Measurements from ENCODE around the gene NCOA5. TPM values are rescaled to one million over a fixed set of nuclear protein-coding genes. Genes with fewer than 3 reads are reported as not detected.
A peak's percentile ranks its signal among the peaks of the same experiment; 100 is the strongest.

The NCOA5 gene
- total and polyA plus RNA-seq, 9 of the 15 experiments (the other 6 are each of a cell fraction or from before 2014, with no cell fraction given) = 3.9 to 22.8 (median 13.8) TPM

DNA sequence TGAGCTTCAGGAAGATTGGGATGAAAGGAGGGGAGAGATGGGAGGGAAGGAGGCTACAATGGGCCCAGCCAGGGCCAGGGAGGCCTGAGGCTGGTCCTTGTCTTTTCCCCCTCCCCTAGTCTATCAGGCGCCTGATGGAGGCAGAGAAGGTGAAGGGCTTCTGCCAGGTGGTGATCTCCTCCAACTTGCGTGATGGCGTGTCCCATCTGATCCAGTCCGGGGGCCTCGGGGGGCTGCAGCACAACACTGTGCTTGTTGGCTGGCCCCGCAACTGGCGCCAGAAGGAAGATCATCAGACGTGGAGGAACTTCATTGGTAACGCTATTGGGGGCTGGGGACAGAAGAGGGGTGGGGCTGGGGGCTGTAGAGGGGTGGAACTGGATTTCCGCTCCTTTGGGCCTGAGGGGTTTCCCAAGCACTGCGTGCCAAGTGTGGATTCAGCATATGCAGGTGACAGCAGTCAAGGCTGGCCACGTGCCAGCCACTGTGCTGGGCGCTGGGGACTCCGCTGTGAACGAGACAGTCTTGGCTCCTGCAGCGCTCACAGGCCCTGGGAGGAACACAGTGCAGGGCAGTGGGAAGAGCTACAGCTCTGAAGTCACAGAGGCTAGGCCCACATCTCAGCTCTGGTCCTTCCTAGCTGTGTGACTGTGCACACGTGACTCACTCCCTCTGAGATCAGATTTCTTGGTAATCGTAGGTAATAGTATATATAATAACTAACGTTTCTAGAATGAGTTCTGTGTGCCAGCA lies 38.0 kb downstream of the NCOA5 start:
- DNase-seq (ENCODE audit: extremely low read depth in 1 of 4, low spot score in 3 of 4) (no peak), FAIRE-seq (no peak), ATAC-seq (peak; percentile 76)
- POLR2A ChIA-PET = interaction anchor here (0.6 kb wide), 1 partner anchor 334 kb away, joined by 4 read pairs; no protein-coding TSS in a partner anchor
- peaks cover 0 to 15% of the 10 kb centered on the region in 2 experiments; a peak in 2 of 5 replicates for H3K27me3 ChIP-seq (ENCODE audit: control insufficient read depth in 2 of 2, insufficient read depth in 2 of 2, low read length in 2 of 2)
- H4K20me1 ChIP-seq (replicated peaks; ENCODE audit: control insufficient read depth, insufficient read depth, low read length) = peaks cover 14% of the 10 kb centered on the region
- BruUV-seq (replicated peaks) = no TSS peak
- H3K9ac ChIP-seq (ENCODE audit: insufficient read depth in 1 of 2, low read depth in 2 of 2, low read length in 2 of 2) = no peak overlapping the region
- in situ Hi-C loops (cut with MboI) = no loop called here
- CTCF ChIA-PET (ENCODE audit: low intra/inter-chr PET ratio) = no interaction called here
- no peak overlapping the region for H3K4me2 ChIP-seq (ENCODE audit: insufficient read depth, low read length)
- H3K27ac ChIP-seq (ENCODE audit: extremely low read depth, low read depth, low read length) = no peak overlapping the region
- WGBS (ENCODE audit: insufficient coverage, low coverage, missing lambda C conversion rate) = 8% methylated on average over 18 of the region's 19 CpGs
- no peaks in the 10 kb centered on the region for H3K36me3 ChIP-seq (ENCODE audit: control insufficient read depth, insufficient read depth, low read length)
- no peak overlapping the region for H3K4me3 ChIP-seq
- no peak overlapping the region for H2AFZ ChIP-seq (ENCODE audit: low read depth, low read length)
- peaks cover 0 to 8% of the 10 kb centered on the region in 2 experiments; a peak in 3 of 5 replicates for H3K4me1 ChIP-seq (replicated peaks in 1 of 2; ENCODE audit: control insufficient read depth in 2 of 2, insufficient read depth in 2 of 2, low read length in 2 of 2)
- no peaks in the 10 kb centered on the region for H3K79me2 ChIP-seq (ENCODE audit: control insufficient read depth, insufficient read depth, low read length)
- intact Hi-C loops (cut with micrococcal nuclease) = no loop called here
- no peaks in the 10 kb centered on the region for H3K9me3 ChIP-seq (replicated peaks; ENCODE audit: control insufficient read depth, insufficient read depth, low read depth, low read length)
- peaks cover under 1% of the 10 kb centered on the region for H3K9me1 ChIP-seq (ENCODE audit: control insufficient read depth, insufficient read depth, low read length)
- no peak for TF ChIP-seq MAFG (tag; conservative IDR thresholded peaks at IDR 0.05)
- no peak for TF ChIP-seq ATF7 (IDR thresholded peaks at IDR 0.05)
- peak; percentile 53 for TF ChIP-seq FOSL1 (tag; conservative IDR thresholded peaks at IDR 0.05)
- TF ChIP-seq, protein P1, sequence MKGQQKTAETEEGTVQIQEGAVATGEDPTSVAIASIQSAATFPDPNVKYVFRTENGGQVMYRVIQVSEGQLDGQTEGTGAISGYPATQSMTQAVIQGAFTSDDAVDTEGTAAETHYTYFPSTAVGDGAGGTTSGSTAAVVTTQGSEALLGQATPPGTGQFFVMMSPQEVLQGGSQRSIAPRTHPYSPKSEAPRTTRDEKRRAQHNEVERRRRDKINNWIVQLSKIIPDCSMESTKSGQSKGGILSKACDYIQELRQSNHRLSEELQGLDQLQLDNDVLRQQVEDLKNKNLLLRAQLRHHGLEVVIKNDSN (CRISPR knock-in tag; IDR thresholded peaks at IDR 0.05) = peak; percentile 68
- TF ChIP-seq, protein P2, sequence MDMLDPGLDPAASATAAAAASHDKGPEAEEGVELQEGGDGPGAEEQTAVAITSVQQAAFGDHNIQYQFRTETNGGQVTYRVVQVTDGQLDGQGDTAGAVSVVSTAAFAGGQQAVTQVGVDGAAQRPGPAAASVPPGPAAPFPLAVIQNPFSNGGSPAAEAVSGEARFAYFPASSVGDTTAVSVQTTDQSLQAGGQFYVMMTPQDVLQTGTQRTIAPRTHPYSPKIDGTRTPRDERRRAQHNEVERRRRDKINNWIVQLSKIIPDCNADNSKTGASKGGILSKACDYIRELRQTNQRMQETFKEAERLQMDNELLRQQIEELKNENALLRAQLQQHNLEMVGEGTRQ (CRISPR knock-in tag; IDR thresholded peaks at IDR 0.05) = peak; percentile 65
- TF ChIP-seq, protein P3, sequence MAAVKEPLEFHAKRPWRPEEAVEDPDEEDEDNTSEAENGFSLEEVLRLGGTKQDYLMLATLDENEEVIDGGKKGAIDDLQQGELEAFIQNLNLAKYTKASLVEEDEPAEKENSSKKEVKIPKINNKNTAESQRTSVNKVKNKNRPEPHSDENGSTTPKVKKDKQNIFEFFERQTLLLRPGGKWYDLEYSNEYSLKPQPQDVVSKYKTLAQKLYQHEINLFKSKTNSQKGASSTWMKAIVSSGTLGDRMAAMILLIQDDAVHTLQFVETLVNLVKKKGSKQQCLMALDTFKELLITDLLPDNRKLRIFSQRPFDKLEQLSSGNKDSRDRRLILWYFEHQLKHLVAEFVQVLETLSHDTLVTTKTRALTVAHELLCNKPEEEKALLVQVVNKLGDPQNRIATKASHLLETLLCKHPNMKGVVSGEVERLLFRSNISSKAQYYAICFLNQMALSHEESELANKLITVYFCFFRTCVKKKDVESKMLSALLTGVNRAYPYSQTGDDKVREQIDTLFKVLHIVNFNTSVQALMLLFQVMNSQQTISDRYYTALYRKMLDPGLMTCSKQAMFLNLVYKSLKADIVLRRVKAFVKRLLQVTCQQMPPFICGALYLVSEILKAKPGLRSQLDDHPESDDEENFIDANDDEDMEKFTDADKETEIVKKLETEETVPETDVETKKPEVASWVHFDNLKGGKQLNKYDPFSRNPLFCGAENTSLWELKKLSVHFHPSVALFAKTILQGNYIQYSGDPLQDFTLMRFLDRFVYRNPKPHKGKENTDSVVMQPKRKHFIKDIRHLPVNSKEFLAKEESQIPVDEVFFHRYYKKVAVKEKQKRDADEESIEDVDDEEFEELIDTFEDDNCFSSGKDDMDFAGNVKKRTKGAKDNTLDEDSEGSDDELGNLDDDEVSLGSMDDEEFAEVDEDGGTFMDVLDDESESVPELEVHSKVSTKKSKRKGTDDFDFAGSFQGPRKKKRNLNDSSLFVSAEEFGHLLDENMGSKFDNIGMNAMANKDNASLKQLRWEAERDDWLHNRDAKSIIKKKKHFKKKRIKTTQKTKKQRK (IDR thresholded peaks at IDR 0.05; ENCODE audit: borderline replicate concordance, low read depth, low read length) = no peak
- no peak for TF ChIP-seq SIX5 (IDR thresholded peaks at IDR 0.05; ENCODE audit: borderline replicate concordance in 1 of 2, insufficient read depth in 1 of 2, low read depth in 1 of 2, low read length in 2 of 2)
- no peak for TF ChIP-seq CHCHD3 (CRISPR knock-in tag; IDR thresholded peaks at IDR 0.05)
- TF ChIP-seq NFIC (IDR thresholded peaks at IDR 0.05) = peak; percentile 55
- TF ChIP-seq BHLHE40 (IDR thresholded peaks at IDR 0.05; ENCODE audit: low read length) = 0 out of 2 replicates have a peak, but pooled peaks have one; percentile 16
